ENCODE results near the gene COA5.

Gene COA5, protein sequence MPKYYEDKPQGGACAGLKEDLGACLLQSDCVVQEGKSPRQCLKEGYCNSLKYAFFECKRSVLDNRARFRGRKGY

GRCh38 chr2:98608116-98608961 lies at the start of gene COA5, which contains the start of gene UNC50:
Gene COA5, minus strand, starts transcription at chr2:98608512. Its CDS starts 107 bp downstream, at chr2:98608405.
Gene UNC50, plus strand, starts transcription at chr2:98608589. Its CDS starts 1,171 bp downstream, at chr2:98609760.
- FAIRE-seq (no peak), DNase-seq (ENCODE audit: low spot score) (peak; percentile 73)

- DNase-seq (ENCODE audit: low spot score): no peak
- FAIRE-seq: no peak
Measured at GRCh38 chr2:98656800-98657199, 48.5 kb upstream of the COA5 start.

GRCh38 chr2:98654699-98655495 lies 46.6 kb upstream of the COA5 start:
- DNase-seq (ENCODE audit: low spot score): no peak
- no peak for FAIRE-seq

- no peak for DNase-seq (ENCODE audit: low spot score)
- FAIRE-seq: no peak
Measured at GRCh38 chr2:98650998-98651397, 42.7 kb upstream of the COA5 start.

- FAIRE-seq: no peak
- no peak for DNase-seq (ENCODE audit: low spot score)
Measured at GRCh38 chr2:98649992-98650375, 41.7 kb upstream of the COA5 start.

DNA sequence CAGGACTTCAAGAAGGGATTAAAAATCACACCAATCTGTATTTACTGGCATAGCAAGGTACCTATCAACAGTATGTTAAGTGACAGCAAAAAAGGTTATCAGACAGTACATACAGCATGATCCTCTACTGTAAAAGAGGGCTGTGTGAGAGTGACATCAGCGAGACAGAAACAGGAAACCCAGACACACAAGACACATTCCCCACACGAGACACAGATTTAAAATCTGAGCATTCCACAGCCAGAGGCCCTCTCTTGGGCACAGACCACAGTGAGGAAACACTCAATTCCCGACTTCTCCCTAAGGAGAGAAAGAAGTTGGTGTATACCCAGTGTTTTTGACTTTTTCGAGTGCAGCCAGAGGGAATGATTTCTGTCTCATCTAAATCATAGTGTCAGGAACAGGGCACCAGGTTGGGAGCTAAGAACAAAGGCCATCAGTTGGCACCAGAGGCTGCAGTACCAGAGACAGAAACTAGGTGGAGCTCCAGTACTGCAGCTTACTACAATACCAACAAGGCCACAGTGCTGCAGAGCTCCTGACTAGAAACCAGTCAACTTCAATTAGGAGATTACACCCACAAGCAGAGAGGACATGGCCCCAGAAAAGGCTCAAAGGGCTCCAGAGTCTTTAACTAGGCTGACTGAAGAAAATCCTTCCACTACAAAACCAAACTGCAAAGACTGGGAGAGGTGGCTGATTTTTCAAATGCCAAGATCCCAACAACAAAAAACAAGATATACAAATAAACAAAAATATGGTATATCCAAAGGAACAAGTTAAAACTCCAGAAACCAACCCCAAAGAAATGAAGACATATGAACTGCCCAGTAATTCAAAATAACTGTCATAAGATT lies 41.1 kb upstream of the COA5 start:
- DNase-seq (ENCODE audit: low spot score): peak; percentile 66

GRCh38 chr2:98648451-98648850 lies 40.1 kb upstream of the COA5 start:
- no peak for DNase-seq (ENCODE audit: low spot score)
- no peak for FAIRE-seq

More for the DNA sequence above, 41.1 kb upstream of the COA5 start:
- FAIRE-seq: no peak

- no peak for FAIRE-seq
- no peak for DNase-seq (ENCODE audit: low spot score)
Measured at GRCh38 chr2:98647636-98648035, 39.3 kb upstream of the COA5 start.

DNA sequence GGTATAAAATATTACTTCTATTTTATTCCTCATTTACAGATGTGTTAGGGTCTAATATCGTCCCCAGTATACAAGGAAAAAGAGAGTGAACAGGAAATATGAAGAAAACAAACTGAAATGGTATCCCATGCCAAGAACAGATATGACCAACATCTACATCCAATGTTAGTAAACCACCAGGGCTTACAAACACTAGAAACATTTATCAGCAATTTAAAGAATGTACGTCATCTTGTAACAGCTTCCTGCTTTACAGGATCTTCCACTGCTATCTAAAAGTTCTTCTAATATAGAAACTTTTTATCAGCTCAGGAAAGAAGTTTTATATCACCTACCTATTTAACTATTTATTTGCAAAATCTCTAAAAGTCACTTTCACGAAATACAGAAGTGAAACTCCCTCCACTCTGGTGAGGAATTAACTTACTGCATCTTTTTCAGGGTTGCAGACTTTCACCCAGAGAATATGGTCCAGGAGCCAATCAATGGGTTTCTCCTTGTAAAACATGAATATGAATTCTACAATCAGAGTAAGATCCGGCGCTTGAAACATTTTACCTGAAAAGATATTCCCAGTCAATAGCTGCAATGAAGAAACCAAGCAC lies 35.3 kb upstream of the COA5 start:
- FAIRE-seq (no peak), DNase-seq (ENCODE audit: low spot score) (no peak)

DNA sequence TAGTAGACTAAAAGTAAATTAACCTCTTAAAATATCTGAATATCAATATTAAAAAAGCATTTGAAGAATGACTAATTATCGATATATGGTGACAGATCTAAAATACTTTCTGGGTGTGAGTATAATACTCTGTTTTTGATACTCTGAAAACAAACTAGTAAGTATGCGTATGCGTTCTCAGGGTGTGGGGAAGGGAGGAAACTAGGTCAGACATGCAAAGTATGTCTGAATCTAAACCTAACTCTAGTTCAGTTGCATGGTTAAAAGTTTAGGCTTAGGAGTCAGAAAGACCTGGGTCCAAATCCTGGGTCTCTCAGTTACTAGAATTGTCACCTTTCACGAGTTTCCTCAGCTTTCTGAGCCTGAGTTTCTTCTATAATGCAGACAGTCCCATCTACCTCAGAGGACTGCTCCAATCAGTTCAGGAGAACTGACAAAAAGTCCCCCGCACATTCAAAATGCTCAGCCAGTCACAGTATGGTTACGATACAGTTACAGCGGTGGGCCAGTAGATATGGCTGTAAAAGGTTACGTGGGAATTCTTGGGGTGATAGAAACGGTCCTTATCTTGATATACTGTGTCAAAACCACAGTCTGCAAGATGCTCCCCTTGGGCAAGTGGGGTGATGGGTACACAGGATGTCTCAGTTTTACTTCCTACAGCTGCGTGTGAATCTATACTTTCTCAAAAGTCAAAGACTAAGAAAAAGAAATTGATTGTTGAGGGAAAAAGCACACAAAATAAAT lies 29.3 kb upstream of the COA5 start:
- DNase-seq (ENCODE audit: low spot score) (no peak), FAIRE-seq (no peak)

- DNase-seq (ENCODE audit: low spot score) (no peak), FAIRE-seq (no peak)
Measured at GRCh38 chr2:98634406-98635092, 26.2 kb upstream of the COA5 start.

GRCh38 chr2:98632351-98632750 lies 24.0 kb upstream of the COA5 start:
- DNase-seq (ENCODE audit: low spot score) (no peak), FAIRE-seq (no peak)

GRCh38 chr2:98623657-98624056 lies 15.3 kb upstream of the COA5 start:
- DNase-seq (ENCODE audit: low spot score): peak; percentile 31
- no peak for FAIRE-seq

DNA sequence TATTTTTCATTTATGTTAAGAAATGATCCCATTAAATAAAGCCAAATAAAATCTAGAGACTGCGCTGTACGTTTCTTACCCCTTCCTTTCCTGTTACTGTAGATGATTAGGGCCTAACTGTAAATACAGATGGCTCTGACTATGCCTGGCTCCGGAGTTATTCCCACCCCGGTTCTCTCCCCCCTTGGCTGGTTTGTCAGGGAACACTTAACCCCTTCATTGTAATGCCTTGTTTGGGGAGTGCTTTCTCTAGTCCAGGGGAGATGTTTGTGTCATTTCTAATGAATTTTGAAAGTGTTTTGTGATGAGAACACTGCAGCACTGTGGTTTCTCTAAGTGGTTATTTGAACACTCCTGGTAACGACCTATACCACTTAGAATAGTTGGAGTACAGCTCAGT lies 8.8 kb upstream of the COA5 start:
- no peak for FAIRE-seq
- no peak for DNase-seq (ENCODE audit: low spot score)

DNA sequence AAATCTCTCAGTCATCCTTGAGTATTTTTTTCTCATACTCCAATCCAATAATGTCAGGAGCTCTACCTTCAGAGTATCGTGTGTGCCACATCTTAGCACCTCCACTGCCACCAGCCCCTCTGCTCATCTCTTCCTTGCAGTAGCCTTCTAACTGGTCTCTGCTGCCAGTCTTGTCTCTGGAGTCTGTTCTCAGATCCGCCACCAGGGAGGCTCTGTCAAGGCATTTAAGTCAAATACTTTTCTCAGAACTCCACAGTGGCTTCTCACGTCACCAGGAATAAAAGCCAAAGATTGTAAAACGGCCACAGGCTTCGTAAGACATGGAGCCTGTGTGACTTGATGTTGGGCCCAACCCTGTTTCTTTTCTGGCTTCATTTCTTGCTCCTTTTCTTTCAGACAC lies 7.2 kb upstream of the COA5 start:
- DNase-seq (ENCODE audit: low spot score): no peak
- FAIRE-seq: no peak

- no peak for DNase-seq (ENCODE audit: low spot score)
- no peak for FAIRE-seq
Measured at GRCh38 chr2:98614024-98614739, 5.9 kb upstream of the COA5 start.

GRCh38 chr2:98608962-98609604 lies 771 bp upstream of the COA5 start:
- DNase-seq (ENCODE audit: low spot score) (peak; percentile 7), FAIRE-seq (no peak)

DNA sequence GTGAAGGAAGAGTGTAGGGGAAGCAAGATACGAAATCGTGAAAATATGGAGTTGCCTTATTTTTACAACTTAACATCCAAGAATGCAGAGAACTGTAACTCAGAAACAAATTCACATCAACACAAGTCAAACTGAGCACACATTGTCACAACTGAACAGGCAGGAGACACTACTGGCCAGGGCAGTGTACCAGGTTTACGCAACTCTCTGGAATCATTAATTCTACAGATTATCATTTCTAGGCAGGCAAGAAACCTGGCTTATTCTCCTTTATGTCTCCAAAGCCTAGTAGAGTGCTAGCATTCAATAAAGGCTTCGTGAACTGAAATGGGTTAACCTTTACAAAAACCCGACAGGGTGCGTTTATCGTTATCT lies 584 bp downstream of the COA5 start:
- DNase-seq (ENCODE audit: low spot score): no peak

More for the DNA sequence above, 584 bp downstream of the COA5 start:
- no peak for FAIRE-seq
